ENCODE measurements around the gene WWOX. TPM values are rescaled to one million over a fixed set of nuclear protein-coding genes. Genes with fewer than 3 reads are reported as not detected.

WWOX gene
- total RNA-seq, 6 experiments from 2014 or later = 13.0 to 24.3 (median 16.5) TPM

DNA sequence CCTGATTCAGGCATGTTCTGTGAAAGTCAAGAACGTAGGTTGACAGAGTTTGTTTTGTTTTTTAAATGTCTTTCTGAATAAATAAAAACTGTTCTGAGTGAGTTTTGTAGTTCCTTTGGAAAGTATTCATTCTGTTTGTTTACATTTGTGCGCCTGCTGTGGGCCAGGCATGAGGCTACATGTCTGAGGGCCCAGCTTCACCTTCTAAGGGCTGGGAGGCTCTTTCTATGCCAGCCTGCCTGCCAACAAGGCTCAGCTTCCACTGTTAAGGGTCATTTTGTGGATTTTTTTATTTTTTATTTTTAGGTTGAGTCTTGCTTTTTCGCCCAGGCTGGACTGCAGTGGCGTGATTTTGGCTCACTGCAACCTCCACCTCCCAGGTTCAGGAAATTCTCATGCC is 6.1 kb downstream of the WWOX start:
- TF ChIP-seq CTCF (IDR thresholded peaks at IDR 0.05) (no peak), POLR2A (IDR thresholded peaks at IDR 0.05) (no peak)
- Histone ChIP-seq H3K4me1 (peaks cover 0 to 1% (median 0%) of the 10 kb centered on the region in 4 donors), H3K4me3 (no peak overlapping the region), H3K36me3 (peaks cover 0 to 2% (median 0%) of the 10 kb centered on the region in 4 donors), H3K27ac (no peak overlapping the region), H3K9me3 (no peaks in the 10 kb centered on the region), H3K27me3 (no peaks in the 10 kb centered on the region)
- no peak for ATAC-seq
- DNase-seq = no peak
- 77% methylated on average over 3 of the region's 4 CpGs for WGBS (ENCODE audit: insufficient coverage, low coverage, low lambda C conversion rate, missing lambda C conversion rate)
- intact Hi-C loops (cut with DNase I) = no loop called here

DNA sequence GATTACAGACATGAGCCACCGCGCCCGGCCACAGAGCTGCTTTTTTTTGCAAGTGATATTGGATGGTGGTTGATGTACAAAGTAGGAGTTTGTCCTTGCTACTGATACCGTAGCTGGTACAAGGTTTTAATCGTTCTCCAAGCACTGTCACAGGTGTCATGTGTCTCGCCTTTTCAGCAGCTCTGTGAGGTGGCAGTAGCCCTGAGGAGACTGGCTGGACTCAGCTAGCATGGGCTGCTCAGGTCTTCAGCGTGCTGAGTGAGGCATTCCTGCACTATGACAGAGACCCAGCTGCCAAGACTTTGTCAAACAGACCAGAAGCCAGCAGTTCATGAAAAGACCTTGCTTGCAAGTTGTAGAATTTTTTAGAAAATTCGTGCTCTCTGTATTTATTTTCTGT is 7.2 kb downstream of the WWOX start:
- TF ChIP-seq POLR2A (IDR thresholded peaks at IDR 0.05) = no peak
- TF ChIP-seq CTCF (IDR thresholded peaks at IDR 0.05) = no peak
- no peak for DNase-seq
- 84% methylated on average over 8 of the region's 8 CpGs for WGBS (ENCODE audit: insufficient coverage, low coverage, low lambda C conversion rate, missing lambda C conversion rate)
- no peak overlapping the region for H3K4me3 ChIP-seq
- peaks cover 0 to 8% (median 0%) of the 10 kb centered on the region in 4 donors for H3K36me3 ChIP-seq
- no peaks in the 10 kb centered on the region for H3K9me3 ChIP-seq
- intact Hi-C loops (cut with DNase I) = no loop called here
- no peaks in the 10 kb centered on the region for H3K27me3 ChIP-seq
- H3K4me1 ChIP-seq = no peaks in the 10 kb centered on the region
- no peak for ATAC-seq
- H3K27ac ChIP-seq = no peak overlapping the region

DNA sequence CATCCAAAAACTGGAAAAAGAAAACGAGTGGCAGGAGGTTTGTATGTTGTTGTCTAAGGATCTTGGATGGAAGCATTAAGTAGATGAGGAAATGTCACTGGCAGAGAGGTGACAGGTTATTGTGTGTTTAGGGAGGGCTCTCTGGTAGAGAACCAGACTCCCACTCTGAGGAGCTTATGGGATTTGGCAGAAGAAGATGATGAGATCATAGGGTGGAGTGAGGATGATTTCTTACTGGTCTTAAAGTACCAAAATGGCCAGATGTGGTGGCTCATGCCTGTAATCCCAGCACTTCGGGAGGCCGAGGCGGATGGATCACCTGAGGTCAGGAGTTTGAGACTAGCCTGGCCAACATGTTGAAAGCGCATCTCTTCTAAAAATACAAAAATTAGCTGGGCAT is 9.0 kb downstream of the WWOX start:
- ATAC-seq (no peak), DNase-seq (no peak)
- H3K27ac ChIP-seq = no peak overlapping the region
- no peaks in the 10 kb centered on the region for H3K27me3 ChIP-seq
- no peaks in the 10 kb centered on the region for H3K4me1 ChIP-seq
- 100% methylated on average over 4 of the region's 5 CpGs for WGBS (ENCODE audit: insufficient coverage, low coverage, low lambda C conversion rate, missing lambda C conversion rate)
- no peak overlapping the region for H3K4me3 ChIP-seq
- TF ChIP-seq CTCF (IDR thresholded peaks at IDR 0.05) (no peak), POLR2A (IDR thresholded peaks at IDR 0.05) (no peak)
- H3K36me3 ChIP-seq = peaks cover 0 to 8% (median 0%) of the 10 kb centered on the region in 4 donors
- H3K9me3 ChIP-seq = no peaks in the 10 kb centered on the region
- intact Hi-C loops (cut with DNase I) = no loop called here

GRCh38 chr16:78113258-78113657 is 13.8 kb downstream of the WWOX start:
- WGBS (ENCODE audit: insufficient coverage, low coverage, low lambda C conversion rate, missing lambda C conversion rate) = 100% methylated on average over 2 of the region's 2 CpGs
- Histone ChIP-seq H3K4me3 (no peak overlapping the region), H3K27me3 (no peaks in the 10 kb centered on the region), H3K36me3 (peaks cover 0 to 8% (median 3%) of the 10 kb centered on the region in 4 donors), H3K4me1 (peaks cover 0 to 5% (median 2%) of the 10 kb centered on the region in 4 donors), H3K27ac (no peak overlapping the region), H3K9me3 (no peaks in the 10 kb centered on the region)
- no peak for ATAC-seq
- intact Hi-C loops (cut with DNase I) = no loop called here
- TF ChIP-seq POLR2A (IDR thresholded peaks at IDR 0.05) (no peak), CTCF (IDR thresholded peaks at IDR 0.05) (no peak)
- no peak for DNase-seq

- Histone ChIP-seq H3K9me3 (no peaks in the 10 kb centered on the region), H3K27me3 (no peaks in the 10 kb centered on the region), H3K27ac (no peak overlapping the region), H3K36me3 (peaks cover 0 to 5% (median 3%) of the 10 kb centered on the region in 4 donors), H3K4me1 (peaks cover 0 to 14% (median 4%) of the 10 kb centered on the region in 4 donors), H3K4me3 (no peak overlapping the region)
- no peak for ATAC-seq
- DNase-seq = no peak
- intact Hi-C loops (cut with DNase I) = no loop called here
- WGBS (ENCODE audit: insufficient coverage, low coverage, low lambda C conversion rate, missing lambda C conversion rate) = 98% methylated on average over 5 of the region's 5 CpGs
- TF ChIP-seq CTCF (IDR thresholded peaks at IDR 0.05) = no peak
- TF ChIP-seq POLR2A (IDR thresholded peaks at IDR 0.05) = no peak
These were observed 16.2 kb downstream of the WWOX start for GRCh38 chr16:78115659-78116058.

All from right lobe of liver (tissue), 6 donors.